Neural crest cell (in vitro differentiated cells): ENCODE results near the gene SMARCA2. TPM values are rescaled to one million over a fixed set of nuclear protein-coding genes. Genes with fewer than 3 reads are reported as not detected.

Experiments
- DNase-seq: peaks from one replicate; pipeline ENCODE4 v3.0.0; 2021; ENCODE audit warnings: low read depth, mixed read lengths, low spot score
- H3K27ac Mint-ChIP-seq: one replicate; pipeline ENCODE4 v1.8.0; 2021; ENCODE audit warnings: mild to moderate bottlenecking, mixed read lengths; ENCODE audit not compliant: unreplicated experiment
- H3K27me3 Mint-ChIP-seq: 2 replicates; pipeline ENCODE4 v1.8.0; 2021; ENCODE audit warnings: low read depth, mild to moderate bottlenecking, mixed read lengths
- H3K36me3 Mint-ChIP-seq: 2 replicates; pipeline ENCODE4 v1.8.0; 2021; ENCODE audit warnings: low read depth, mild to moderate bottlenecking, mixed read lengths
- H3K4me1 Mint-ChIP-seq: 2 replicates; pipeline ENCODE4 v1.8.0; 2021; ENCODE audit warnings: mixed read lengths
- H3K4me3 Mint-ChIP-seq: one replicate; pipeline ENCODE4 v1.8.0; 2021; ENCODE audit warnings: mild to moderate bottlenecking, mixed read lengths
- H3K9me3 Mint-ChIP-seq: 2 replicates; pipeline ENCODE4 v1.8.0; 2021; ENCODE audit warnings: mixed read lengths
- CTCF ChIP-seq: fragments of 200-600 bp; sonication (generic); conservative IDR thresholded peaks from 2 replicates; pipeline ENCODE4 v1.5.0; 2021; ENCODE audit warnings: antibody characterized with exemption, mild to moderate bottlenecking
- total RNA-seq: library from RNA; stranded (reverse); gene quantifications from 2 replicates; pipeline ENCODE4 v1.2.1, GENCODE V29; 2021

SMARCA2 gene
- total RNA-seq, 1 donor from 2014 or later: 19.4 TPM

GRCh38 chr9:2132484-2133082 lies 117.4 kb downstream of the SMARCA2 start:
- H3K27ac Mint-ChIP-seq: no peak overlapping the region
- DNase-seq: no peak
- peaks cover 4% of the 10 kb centered on the region for H3K9me3 Mint-ChIP-seq
- no peaks in the 10 kb centered on the region for H3K27me3 Mint-ChIP-seq
- TF ChIP-seq CTCF: peak; percentile 90
- no peak overlapping the region for H3K4me3 Mint-ChIP-seq
- H3K4me1 Mint-ChIP-seq: peaks cover 33% of the 10 kb centered on the region
- H3K36me3 Mint-ChIP-seq: peaks cover 3% of the 10 kb centered on the region

DNA sequence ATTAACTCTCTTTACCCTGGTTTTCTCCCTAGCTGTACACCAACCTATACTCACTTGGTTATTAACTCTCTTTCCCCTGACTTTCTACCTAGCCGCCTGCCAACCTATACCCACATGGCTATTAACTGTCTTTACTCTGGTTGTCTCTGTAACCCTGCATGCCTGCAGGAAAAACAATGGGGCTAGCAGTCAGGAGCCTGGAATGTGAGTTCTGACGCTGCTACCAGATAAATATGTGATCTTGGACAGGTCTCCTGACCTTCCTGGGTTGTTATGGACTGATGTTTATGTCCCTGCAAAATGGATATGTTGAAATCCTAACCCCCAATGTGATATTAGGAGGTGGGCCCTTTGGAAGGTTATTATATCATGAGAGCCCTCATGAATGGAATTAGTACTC lies 119.2 kb downstream of the SMARCA2 start:
- H3K4me3 Mint-ChIP-seq: no peak overlapping the region
- H3K27ac Mint-ChIP-seq: peak overlapping the region; percentile 48

DNA sequence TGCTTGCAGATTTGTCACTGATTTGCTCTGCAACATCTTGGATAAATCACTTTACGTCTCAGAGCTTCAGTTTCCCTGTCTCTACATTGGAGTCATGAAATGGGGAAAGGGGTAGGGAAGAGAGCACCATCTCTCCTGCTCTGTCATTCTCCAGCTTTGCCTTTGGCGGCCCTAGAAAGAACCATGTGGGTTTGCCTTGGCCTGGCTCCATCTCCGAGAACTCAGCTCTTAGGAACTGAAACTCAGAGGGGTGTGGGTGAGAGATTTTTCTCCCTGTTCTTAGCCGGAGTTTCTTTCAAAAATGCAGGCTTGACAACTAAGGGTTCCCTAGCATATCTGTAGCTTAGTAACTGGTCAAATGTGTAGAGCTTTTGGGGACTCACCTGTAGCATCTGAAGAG lies 123.5 kb downstream of the SMARCA2 start:
- H3K27me3 Mint-ChIP-seq: no peaks in the 10 kb centered on the region
- H3K4me3 Mint-ChIP-seq: no peak overlapping the region
- no peak for DNase-seq
- H3K36me3 Mint-ChIP-seq: peaks cover 4% of the 10 kb centered on the region
- peaks cover 44% of the 10 kb centered on the region for H3K4me1 Mint-ChIP-seq
- peaks cover 7% of the 10 kb centered on the region for H3K9me3 Mint-ChIP-seq
- H3K27ac Mint-ChIP-seq: no peak overlapping the region
- no peak for TF ChIP-seq CTCF

More for the DNA sequence above, 119.2 kb downstream of the SMARCA2 start:
- peaks cover 4% of the 10 kb centered on the region for H3K36me3 Mint-ChIP-seq
- no peak for DNase-seq
- H3K4me1 Mint-ChIP-seq: peaks cover 26% of the 10 kb centered on the region
- H3K9me3 Mint-ChIP-seq: peaks cover 7% of the 10 kb centered on the region
- TF ChIP-seq CTCF: no peak
- no peaks in the 10 kb centered on the region for H3K27me3 Mint-ChIP-seq

DNA sequence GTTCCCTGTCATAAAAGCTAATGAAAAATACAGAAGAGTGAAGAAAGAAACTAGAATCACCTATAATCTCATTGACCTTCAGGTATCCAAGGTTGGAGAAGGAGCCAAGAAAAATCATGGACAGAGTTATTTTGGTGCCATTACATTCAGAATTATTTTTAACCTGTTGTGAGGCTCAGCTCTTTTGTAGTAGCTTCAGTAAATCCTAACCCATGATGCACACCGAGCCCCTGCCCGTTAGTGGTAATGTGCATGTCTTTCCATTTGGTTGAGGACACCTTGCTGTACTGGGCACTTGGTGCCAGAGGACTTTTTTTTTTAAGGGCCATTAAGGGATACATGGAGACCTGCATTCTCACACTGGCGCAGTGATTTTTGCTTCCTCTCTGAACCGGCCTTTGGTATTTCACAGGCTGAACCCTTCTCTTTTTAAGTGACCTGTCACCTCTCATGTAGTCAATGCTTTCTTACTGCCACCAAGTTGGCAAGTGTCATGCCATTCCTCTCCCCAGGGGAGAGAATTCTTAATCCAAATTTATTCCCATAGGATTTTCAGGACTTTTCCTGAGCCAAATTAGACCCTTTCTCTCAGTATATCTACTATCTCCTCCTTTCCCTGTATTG lies 125.6 kb downstream of the SMARCA2 start:
- peaks cover 4% of the 10 kb centered on the region for H3K36me3 Mint-ChIP-seq
- H3K27ac Mint-ChIP-seq: no peak overlapping the region
- no peak overlapping the region for H3K4me3 Mint-ChIP-seq
- peaks cover 52% of the 10 kb centered on the region for H3K4me1 Mint-ChIP-seq
- H3K9me3 Mint-ChIP-seq: peaks cover 4% of the 10 kb centered on the region
- no peak for DNase-seq
- no peak for TF ChIP-seq CTCF
- H3K27me3 Mint-ChIP-seq: no peaks in the 10 kb centered on the region

- Mint-ChIP-seq H3K36me3 (peaks cover 4% of the 10 kb centered on the region), H3K27me3 (no peaks in the 10 kb centered on the region), H3K9me3 (peaks cover 9% of the 10 kb centered on the region), H3K4me3 (peak overlapping the region; percentile 7), H3K4me1 (peaks cover 64% of the 10 kb centered on the region), H3K27ac (no peak overlapping the region)
- TF ChIP-seq CTCF: no peak
- DNase-seq: no peak
Observed at GRCh38 chr9:2142212-2142611, 127.1 kb downstream of the SMARCA2 start.
